Esophagus mucosa (tissue), 1 donor: ENCODE results near the gene ASPHD1. TPM values are rescaled to one million over a fixed set of nuclear protein-coding genes. Genes with fewer than 3 reads are reported as not detected.
"Not testable (repeated sequence)": the region's sequence is repeated elsewhere in the genome, so short reads cannot be mapped to it uniquely, and the experiment has no call there.

Experiments used
- ATAC-seq: fragments of 200-7000 bp; cut with Tn5 transposase; one replicate; pipeline ENCODE4 v1.9.1; 2020
- total RNA-seq: library from RNA; stranded (reverse); gene quantifications from one replicate; pipeline ENCODE4 v1.2.4, GENCODE V29; 2023
- donor health status: DM: yes; HTN: yes; CAD: no.

Gene ASPHD1
- 1.00 TPM for total RNA-seq

GRCh38 chr16:29900102-29900887 is at the start of gene ASPHD1:
ASPHD1 (plus strand) TSS chr16:29900488; CDS start chr16:29900972, 484 bp downstream.
- peak; percentile 74 for ATAC-seq

- ATAC-seq = no peak
Observed at GRCh38 chr16:29850998-29851397, 49.3 kb upstream of the ASPHD1 start.

GRCh38 chr16:29852654-29853053 is 47.6 kb upstream of the ASPHD1 start:
- no peak for ATAC-seq

GRCh38 chr16:29854520-29855100 is 45.7 kb upstream of the ASPHD1 start:
- no peak for ATAC-seq

GRCh38 chr16:29857133-29857760 is 43.0 kb upstream of the ASPHD1 start:
- ATAC-seq = no peak

- no peak for ATAC-seq
Observed at GRCh38 chr16:29858149-29858849, 42.0 kb upstream of the ASPHD1 start.

GRCh38 chr16:29858974-29859373 is 41.3 kb upstream of the ASPHD1 start:
- ATAC-seq = no peak

- no peak for ATAC-seq
Observed at GRCh38 chr16:29860218-29860617, 40.1 kb upstream of the ASPHD1 start.

- ATAC-seq = no peak
Observed at GRCh38 chr16:29862383-29862883, 37.9 kb upstream of the ASPHD1 start.

GRCh38 chr16:29862884-29863668 is 37.2 kb upstream of the ASPHD1 start, which contains the start of gene CDIPT:
CDIPT (minus strand) TSS chr16:29863226; CDS start chr16:29862857, 369 bp downstream.
- ATAC-seq = peak; percentile 96

GRCh38 chr16:29863669-29863984 is 36.7 kb upstream of the ASPHD1 start:
- no peak for ATAC-seq

GRCh38 chr16:29864205-29864604 is 36.1 kb upstream of the ASPHD1 start:
- ATAC-seq = no peak

- no peak for ATAC-seq
Observed at GRCh38 chr16:29868396-29869009, 31.8 kb upstream of the ASPHD1 start.

- ATAC-seq = not testable (repeated sequence)
Observed at GRCh38 chr16:29869067-29869466, 31.2 kb upstream of the ASPHD1 start.

- ATAC-seq = no peak
Observed at GRCh38 chr16:29871822-29872546, 28.3 kb upstream of the ASPHD1 start.

GRCh38 chr16:29873319-29873718 is 27.0 kb upstream of the ASPHD1 start:
- ATAC-seq = no peak

GRCh38 chr16:29875206-29875605 is 25.1 kb upstream of the ASPHD1 start:
- ATAC-seq = no peak

GRCh38 chr16:29876217-29876593 is 24.1 kb upstream of the ASPHD1 start:
- no peak for ATAC-seq

- no peak for ATAC-seq
Observed at GRCh38 chr16:29876594-29877249, 23.6 kb upstream of the ASPHD1 start.

- peak; percentile 71 for ATAC-seq
Observed at GRCh38 chr16:29877266-29877961, 22.9 kb upstream of the ASPHD1 start.
